T-helper 17 cell (primary cell): ENCODE data around the gene NUP210. TPM values are rescaled to one million over a fixed set of nuclear protein-coding genes. Genes with fewer than 3 reads are reported as not detected.

Source experiments
- ATAC-seq: fragments of 150-1000 bp; cut with Tn5 transposase; 2 replicates; pipeline ENCODE4 v1.10.0; 2021; ENCODE audit warnings: mild to moderate bottlenecking, moderate library complexity
- DNase-seq, 3 donors: peaks; one replicate each; pipeline versions ENCODE4 v3.0.0 to v3.0.0-alpha.2; 2020 to 2021
- H3K9me3 ChIP-seq: one replicate; pipeline ENCODE4 v1.7.0; 2013; ENCODE audit warnings: low read length, mild to moderate bottlenecking; ENCODE audit not compliant: control insufficient read depth, poor library complexity, severe bottlenecking
- H3K27ac Mint-ChIP-seq: one replicate; pipeline ENCODE4 v1.8.0; 2022; ENCODE audit warnings: mild to moderate bottlenecking, moderate library complexity, mixed read lengths
- H3K27me3 Mint-ChIP-seq: one replicate; pipeline ENCODE4 v1.8.0; 2022; ENCODE audit warnings: mixed read lengths
- H3K36me3 Mint-ChIP-seq: one replicate; pipeline ENCODE4 v1.8.0; 2022; ENCODE audit warnings: low read depth, mixed read lengths
- H3K4me1 Mint-ChIP-seq: one replicate; pipeline ENCODE4 v1.8.0; 2022; ENCODE audit warnings: mild to moderate bottlenecking, mixed read lengths
- H3K4me3 Mint-ChIP-seq: one replicate; pipeline ENCODE4 v1.8.0; 2022; ENCODE audit warnings: mild to moderate bottlenecking, moderate library complexity, mixed read lengths
- total RNA-seq, 4 donors: library from RNA in 2 of 4; stranded (reverse) in 2 of 4; gene quantifications; one replicate each; pipeline ENCODE4 v1.2.3 and lab custom pipeline; 2022 to 2026

Gene NUP210
- total RNA-seq, 2 donors from 2014 or later, result 125 to 137 TPM

GRCh38 chr3:13357074-13357473 is 63.0 kb downstream of the NUP210 start:
- Mint-ChIP-seq H3K27ac (peak overlapping the region; percentile 49), H3K4me1 (peaks cover 14% of the 10 kb centered on the region), H3K27me3 (no peaks in the 10 kb centered on the region), H3K4me3 (no peak overlapping the region), H3K36me3 (peaks cover 13% of the 10 kb centered on the region)
- ATAC-seq (no peak), DNase-seq (no peak)
- H3K9me3 ChIP-seq, result no peaks in the 10 kb centered on the region

GRCh38 chr3:13353936-13354542 is 66.1 kb downstream of the NUP210 start:
- Mint-ChIP-seq H3K36me3 (peaks cover 13% of the 10 kb centered on the region), H3K4me1 (peaks cover 27% of the 10 kb centered on the region), H3K27me3 (no peaks in the 10 kb centered on the region), H3K27ac (peak overlapping the region; percentile 75), H3K4me3 (no peak overlapping the region)
- no peak for DNase-seq
- ATAC-seq, result no peak
- no peaks in the 10 kb centered on the region for H3K9me3 ChIP-seq

GRCh38 chr3:13353506-13353905 is 66.6 kb downstream of the NUP210 start:
- peaks cover 11% of the 10 kb centered on the region for H3K36me3 Mint-ChIP-seq
- no peak for DNase-seq
- no peak overlapping the region for H3K4me3 Mint-ChIP-seq
- H3K27ac Mint-ChIP-seq, result peak overlapping the region; percentile 75
- no peaks in the 10 kb centered on the region for H3K27me3 Mint-ChIP-seq
- no peaks in the 10 kb centered on the region for H3K9me3 ChIP-seq
- H3K4me1 Mint-ChIP-seq, result peaks cover 32% of the 10 kb centered on the region
- ATAC-seq, result no peak

- Mint-ChIP-seq H3K4me1 (peaks cover 38% of the 10 kb centered on the region), H3K27me3 (no peaks in the 10 kb centered on the region), H3K27ac (peak overlapping the region; percentile 75), H3K36me3 (peaks cover 8% of the 10 kb centered on the region), H3K4me3 (no peak overlapping the region)
- H3K9me3 ChIP-seq, result no peaks in the 10 kb centered on the region
- ATAC-seq, result no peak
- no peak for DNase-seq
Measured at GRCh38 chr3:13352621-13353131, 67.4 kb downstream of the NUP210 start.

GRCh38 chr3:13349823-13350222 is 70.3 kb downstream of the NUP210 start:
- H3K4me1 Mint-ChIP-seq, result peaks cover 47% of the 10 kb centered on the region
- no peaks in the 10 kb centered on the region for H3K27me3 Mint-ChIP-seq
- H3K36me3 Mint-ChIP-seq, result peaks cover 4% of the 10 kb centered on the region
- peak overlapping the region; percentile 74 for H3K4me3 Mint-ChIP-seq
- DNase-seq (no peak), ATAC-seq (no peak)
- no peaks in the 10 kb centered on the region for H3K9me3 ChIP-seq
- peak overlapping the region; percentile 92 for H3K27ac Mint-ChIP-seq

- Mint-ChIP-seq H3K4me3 (peak overlapping the region; percentile 74), H3K27me3 (no peaks in the 10 kb centered on the region), H3K4me1 (peaks cover 50% of the 10 kb centered on the region), H3K27ac (peak overlapping the region; percentile 92), H3K36me3 (peaks cover 4% of the 10 kb centered on the region)
- no peak for DNase-seq
- no peak for ATAC-seq
- H3K9me3 ChIP-seq, result no peaks in the 10 kb centered on the region
Measured at GRCh38 chr3:13348661-13349396, 71.3 kb downstream of the NUP210 start.

- ATAC-seq, result no peak
- no peaks in the 10 kb centered on the region for H3K9me3 ChIP-seq
- H3K4me1 Mint-ChIP-seq, result peaks cover 47% of the 10 kb centered on the region
- H3K4me3 Mint-ChIP-seq, result no peak overlapping the region
- no peaks in the 10 kb centered on the region for H3K27me3 Mint-ChIP-seq
- peaks cover 4% of the 10 kb centered on the region for H3K36me3 Mint-ChIP-seq
- H3K27ac Mint-ChIP-seq, result peak overlapping the region; percentile 92
- no peak for DNase-seq
Measured at GRCh38 chr3:13348100-13348499, 72.0 kb downstream of the NUP210 start.

GRCh38 chr3:13347390-13347950 is 72.7 kb downstream of the NUP210 start:
- H3K4me1 Mint-ChIP-seq, result peaks cover 43% of the 10 kb centered on the region
- peak overlapping the region; percentile 65 for H3K4me3 Mint-ChIP-seq
- ATAC-seq, result no peak
- H3K9me3 ChIP-seq, result no peaks in the 10 kb centered on the region
- no peaks in the 10 kb centered on the region for H3K27me3 Mint-ChIP-seq
- H3K27ac Mint-ChIP-seq, result peak overlapping the region; percentile 92
- DNase-seq, result no peak
- peaks cover 2% of the 10 kb centered on the region for H3K36me3 Mint-ChIP-seq

GRCh38 chr3:13346481-13347389 is 73.4 kb downstream of the NUP210 start:
- Mint-ChIP-seq H3K36me3 (no peaks in the 10 kb centered on the region), H3K4me3 (peak overlapping the region; percentile 65), H3K4me1 (peaks cover 43% of the 10 kb centered on the region), H3K27ac (peak overlapping the region; percentile 92), H3K27me3 (no peaks in the 10 kb centered on the region)
- DNase-seq (peak; percentile 46 to 54 (median 48)), ATAC-seq (peak; percentile 91)
- H3K9me3 ChIP-seq, result no peaks in the 10 kb centered on the region

- no peaks in the 10 kb centered on the region for H3K9me3 ChIP-seq
- Mint-ChIP-seq H3K27me3 (no peaks in the 10 kb centered on the region), H3K36me3 (no peaks in the 10 kb centered on the region), H3K4me1 (peaks cover 43% of the 10 kb centered on the region), H3K27ac (peak overlapping the region; percentile 92), H3K4me3 (no peak overlapping the region)
- ATAC-seq (no peak), DNase-seq (no peak)
Measured at GRCh38 chr3:13345772-13346171, 74.3 kb downstream of the NUP210 start.

- DNase-seq (no peak), ATAC-seq (no peak)
- Mint-ChIP-seq H3K36me3 (no peaks in the 10 kb centered on the region), H3K27me3 (no peaks in the 10 kb centered on the region), H3K27ac (no peak overlapping the region), H3K4me3 (no peak overlapping the region), H3K4me1 (peaks cover 41% of the 10 kb centered on the region)
- no peaks in the 10 kb centered on the region for H3K9me3 ChIP-seq
Measured at GRCh38 chr3:13345284-13345683, 74.8 kb downstream of the NUP210 start.

- no peak overlapping the region for H3K27ac Mint-ChIP-seq
- DNase-seq (no peak), ATAC-seq (no peak)
- H3K36me3 Mint-ChIP-seq, result no peaks in the 10 kb centered on the region
- H3K4me3 Mint-ChIP-seq, result no peak overlapping the region
- H3K4me1 Mint-ChIP-seq, result peaks cover 35% of the 10 kb centered on the region
- no peaks in the 10 kb centered on the region for H3K9me3 ChIP-seq
- H3K27me3 Mint-ChIP-seq, result no peaks in the 10 kb centered on the region
Measured at GRCh38 chr3:13344663-13345062, 75.5 kb downstream of the NUP210 start.

- H3K4me3 Mint-ChIP-seq, result no peak overlapping the region
- H3K4me1 Mint-ChIP-seq, result peaks cover 26% of the 10 kb centered on the region
- ATAC-seq, result no peak
- no peak overlapping the region for H3K27ac Mint-ChIP-seq
- H3K36me3 Mint-ChIP-seq, result no peaks in the 10 kb centered on the region
- H3K9me3 ChIP-seq, result no peaks in the 10 kb centered on the region
- H3K27me3 Mint-ChIP-seq, result no peaks in the 10 kb centered on the region
- DNase-seq, result no peak
Measured at GRCh38 chr3:13343601-13344000, 76.5 kb downstream of the NUP210 start.
